Stimulated activated CD4-positive, alpha-beta T cell treated with anti-CD3 and anti-CD28 coated beads, Interleukin-1b, Interleukin-23, amount 100 ng/mL, for 1 hour (primary cell): ENCODE data around the gene VPS52.

Experiments used
- DNase-seq, 2 donors: peaks; one replicate each; pipeline ENCODE4 v3.0.0-alpha.2; 2020; ENCODE audit warnings: low read depth in 2 of 2

The VPS52 gene, protein sequence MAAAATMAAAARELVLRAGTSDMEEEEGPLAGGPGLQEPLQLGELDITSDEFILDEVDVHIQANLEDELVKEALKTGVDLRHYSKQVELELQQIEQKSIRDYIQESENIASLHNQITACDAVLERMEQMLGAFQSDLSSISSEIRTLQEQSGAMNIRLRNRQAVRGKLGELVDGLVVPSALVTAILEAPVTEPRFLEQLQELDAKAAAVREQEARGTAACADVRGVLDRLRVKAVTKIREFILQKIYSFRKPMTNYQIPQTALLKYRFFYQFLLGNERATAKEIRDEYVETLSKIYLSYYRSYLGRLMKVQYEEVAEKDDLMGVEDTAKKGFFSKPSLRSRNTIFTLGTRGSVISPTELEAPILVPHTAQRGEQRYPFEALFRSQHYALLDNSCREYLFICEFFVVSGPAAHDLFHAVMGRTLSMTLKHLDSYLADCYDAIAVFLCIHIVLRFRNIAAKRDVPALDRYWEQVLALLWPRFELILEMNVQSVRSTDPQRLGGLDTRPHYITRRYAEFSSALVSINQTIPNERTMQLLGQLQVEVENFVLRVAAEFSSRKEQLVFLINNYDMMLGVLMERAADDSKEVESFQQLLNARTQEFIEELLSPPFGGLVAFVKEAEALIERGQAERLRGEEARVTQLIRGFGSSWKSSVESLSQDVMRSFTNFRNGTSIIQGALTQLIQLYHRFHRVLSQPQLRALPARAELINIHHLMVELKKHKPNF

DNA sequence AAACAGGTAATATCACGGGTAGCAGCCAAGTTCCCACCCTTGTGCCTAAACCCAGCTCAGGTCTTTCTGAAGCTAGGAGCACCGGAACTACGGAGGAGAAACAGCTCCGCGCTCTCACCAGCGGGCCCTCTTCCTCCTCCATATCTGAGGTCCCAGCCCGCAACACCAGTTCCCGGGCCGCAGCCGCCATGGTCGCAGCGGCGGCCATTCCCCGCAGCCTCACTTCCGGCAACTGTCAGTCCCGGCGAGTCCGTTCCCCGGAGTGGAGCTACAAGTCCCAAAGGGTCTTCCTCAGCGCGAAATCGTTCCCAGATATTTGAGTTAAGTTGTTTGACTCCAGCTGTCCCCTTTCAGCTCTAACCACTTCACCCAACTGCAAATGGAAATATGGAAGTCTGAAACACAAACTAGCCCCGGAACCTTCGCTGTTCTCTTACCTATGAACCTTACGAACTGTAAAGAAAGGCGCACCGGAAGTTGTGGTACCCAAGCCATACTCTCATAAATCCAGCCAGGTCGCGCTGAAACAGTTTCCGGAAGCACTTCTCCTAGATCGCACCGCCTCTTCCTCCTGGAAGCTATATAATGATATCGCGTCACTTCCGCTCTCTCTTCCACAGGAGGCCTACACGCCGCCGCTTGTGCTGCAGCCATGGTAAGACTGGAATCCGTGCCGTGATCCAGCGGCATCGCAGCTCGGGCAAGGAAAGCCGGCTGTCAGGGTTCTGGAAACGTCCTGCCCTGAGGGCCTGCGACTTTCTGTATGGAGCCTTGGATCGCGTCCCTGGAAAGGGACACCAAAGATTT lies at the start of gene VPS52, which contains the start of gene RPS18:
VPS52 (minus strand) TSS at position 409 of the 807 bp plus-strand sequence; CDS start at position 208, 201 bp downstream.
RPS18 (plus strand) TSS at position 608 of the 807 bp plus-strand sequence; CDS start at position 653, 45 bp downstream.
- peak; percentile 72 to 86 for DNase-seq

GRCh38 chr6:33321227-33321626 lies 49.6 kb upstream of the VPS52 start:
- DNase-seq = no peak

- DNase-seq = no peak
Observed at GRCh38 chr6:33320315-33321181, 48.9 kb upstream of the VPS52 start.

DNA sequence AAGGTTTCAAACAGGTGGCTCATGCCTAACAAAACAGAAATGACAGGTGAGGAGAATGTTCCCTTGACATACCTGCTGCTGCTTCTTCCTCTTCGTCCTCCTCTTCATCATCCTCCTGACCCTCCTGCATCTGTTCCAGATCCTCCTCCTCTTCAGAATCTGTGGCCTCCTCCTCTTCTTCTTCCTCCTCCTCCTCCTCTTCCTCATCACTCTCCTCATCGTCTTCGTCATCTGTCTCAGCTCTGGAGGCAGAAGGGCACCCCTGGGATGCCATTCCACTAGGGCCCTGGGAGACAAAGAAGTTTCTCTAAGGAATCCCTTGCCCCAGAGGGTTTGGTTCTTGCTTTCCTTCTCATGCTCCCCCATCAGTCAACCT lies 48.3 kb upstream of the VPS52 start:
- DNase-seq = no peak

DNA sequence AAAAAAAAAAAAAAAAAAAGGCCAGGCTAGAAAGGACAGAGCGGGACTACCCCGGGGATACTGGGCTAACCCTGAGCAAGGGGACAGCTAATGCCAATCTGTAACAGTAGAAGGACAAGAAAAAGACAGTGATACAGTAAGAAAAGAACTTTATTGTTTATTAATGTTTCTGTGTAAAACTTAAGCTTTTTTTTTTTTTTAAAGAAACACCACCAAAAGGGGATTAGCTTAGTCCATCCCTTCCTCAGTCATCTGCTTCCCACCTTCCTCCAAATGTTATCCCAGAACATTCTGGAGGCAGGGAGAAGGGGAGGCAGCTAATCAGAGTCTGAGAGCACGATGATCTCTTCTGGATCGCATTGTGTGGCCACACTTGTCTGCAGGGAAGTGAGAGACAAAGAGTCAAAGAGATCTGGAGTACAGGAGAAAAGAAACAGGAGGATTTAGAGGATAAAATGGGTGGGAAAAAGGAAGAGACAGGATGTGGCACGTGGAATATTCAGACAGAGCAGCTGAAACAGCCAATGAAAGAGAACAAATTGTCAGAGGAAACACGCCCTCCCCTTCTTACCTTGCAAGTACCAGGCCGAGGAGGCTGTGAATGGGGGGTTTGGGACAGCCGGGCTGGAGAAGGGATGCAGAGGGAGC lies 46.9 kb upstream of the VPS52 start:
- DNase-seq = no peak

DNA sequence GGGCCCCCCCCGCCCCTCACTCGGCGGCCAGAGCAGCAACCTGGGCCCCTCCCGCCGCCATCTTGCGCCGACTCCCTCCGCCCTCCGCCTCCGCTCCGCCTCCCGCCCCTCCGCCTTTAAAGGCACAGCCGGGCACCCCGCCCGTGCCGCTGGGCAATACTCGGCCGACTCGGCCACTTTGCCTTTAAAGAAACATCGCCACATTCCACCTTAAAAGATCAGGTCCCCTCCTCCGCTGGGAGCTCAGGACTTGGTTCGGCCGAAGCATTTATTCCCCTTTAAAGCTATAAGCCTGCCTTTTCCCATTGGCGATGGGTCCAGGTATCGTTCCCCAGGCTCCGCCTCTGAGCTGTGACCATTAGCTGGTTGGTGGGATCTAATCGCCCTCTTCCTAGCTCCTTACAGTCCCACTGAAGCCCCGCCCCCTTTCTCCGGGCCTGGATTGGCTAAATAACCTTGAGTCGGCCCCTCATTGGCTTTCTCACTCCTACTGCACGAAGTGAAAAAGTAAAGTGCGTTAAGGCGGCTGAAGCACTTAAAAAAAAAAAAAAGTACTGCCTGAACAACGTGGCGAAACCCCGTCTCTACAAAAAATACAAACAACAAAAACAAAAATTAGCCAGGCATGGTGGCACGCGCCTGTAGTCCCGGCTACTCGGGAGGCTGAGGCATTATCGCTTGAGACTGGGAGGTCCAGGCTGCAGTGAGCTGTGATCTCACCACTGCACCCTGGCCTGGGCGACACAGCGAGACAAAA lies 46.2 kb upstream of the VPS52 start, which contains the start of gene ZBTB22:
ZBTB22 (minus strand) TSS at position 76 of the 757 bp plus-strand sequence. CDS start 828 bp downstream, outside the sequence.
- DNase-seq = peak; percentile 88 to 89

GRCh38 chr6:33317419-33317668 lies 45.7 kb upstream of the VPS52 start:
- peak in 1 of 2 donors; percentile 23 for DNase-seq

GRCh38 chr6:33316603-33317418 lies 45.1 kb upstream of the VPS52 start:
- DNase-seq = no peak

GRCh38 chr6:33315793-33316602 lies 44.3 kb upstream of the VPS52 start:
- no peak for DNase-seq

GRCh38 chr6:33314943-33315792 lies 43.5 kb upstream of the VPS52 start:
- DNase-seq = no peak

DNA sequence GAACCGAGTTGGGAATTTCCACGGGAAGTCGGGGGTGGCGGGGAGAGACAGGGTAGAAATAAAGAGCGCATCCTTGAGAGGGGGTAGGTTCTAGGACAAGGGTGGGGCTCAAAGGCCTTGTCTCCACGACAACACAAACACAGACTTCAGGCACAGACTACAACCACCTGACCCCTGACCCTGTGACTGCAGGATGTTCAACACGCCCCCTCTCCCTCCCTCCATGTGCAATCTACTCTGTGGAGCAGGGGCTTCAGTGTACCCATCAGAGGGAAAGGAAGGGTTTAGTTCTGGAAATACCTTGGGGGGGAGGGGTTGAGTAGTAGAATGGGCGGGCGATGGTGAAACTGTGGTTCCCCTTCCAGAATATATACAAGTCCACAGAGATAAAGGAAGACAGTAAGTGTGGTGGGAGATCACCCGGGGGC lies 42.9 kb upstream of the VPS52 start:
- peak; percentile 42 for DNase-seq

DNA sequence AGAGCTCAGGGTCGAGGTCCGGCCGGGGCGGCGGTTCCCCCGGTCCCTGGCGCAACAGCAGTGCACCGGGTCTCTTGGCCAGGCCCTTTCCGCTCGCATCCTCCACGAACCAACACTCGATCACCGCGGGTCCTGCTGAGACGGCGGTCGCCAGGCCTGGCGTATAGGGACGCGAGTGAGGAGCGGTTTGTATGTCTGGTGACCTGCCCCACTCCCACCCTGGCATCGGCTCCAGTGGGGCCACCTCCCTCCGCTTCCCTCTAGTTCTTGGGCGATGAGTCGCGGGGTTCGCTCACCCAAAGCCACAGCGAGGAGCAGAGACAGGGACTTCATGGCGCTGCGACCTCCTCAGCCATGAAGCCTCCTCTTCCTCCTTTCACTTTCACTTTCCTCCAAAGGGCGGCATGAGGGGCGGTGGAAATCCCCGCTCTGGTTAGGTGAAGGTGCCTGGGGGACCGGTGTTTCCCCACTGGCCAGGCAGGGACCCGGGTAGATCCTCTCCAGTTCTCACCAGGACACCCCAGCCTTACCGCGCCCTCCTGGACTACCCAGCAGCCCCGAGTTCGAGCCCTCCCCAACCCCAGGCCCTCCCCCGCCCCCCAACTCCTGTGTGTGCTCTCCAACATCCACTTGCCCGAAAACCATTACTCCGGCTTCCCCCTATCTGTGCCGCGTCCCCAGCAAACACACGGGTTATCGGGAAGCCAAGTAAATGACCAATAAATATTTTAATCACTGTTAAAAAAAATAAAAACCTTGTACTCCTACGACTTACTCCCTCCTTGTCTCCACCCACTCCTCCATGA lies 42.2 kb upstream of the VPS52 start, which contains the start of gene TAPBP:
TAPBP (minus strand) TSS at position 370 of the 806 bp plus-strand sequence; CDS start at position 333, 37 bp downstream.
- peak; percentile 62 for DNase-seq

- DNase-seq = no peak
Observed at GRCh38 chr6:33313105-33313708, 41.5 kb upstream of the VPS52 start.

DNA sequence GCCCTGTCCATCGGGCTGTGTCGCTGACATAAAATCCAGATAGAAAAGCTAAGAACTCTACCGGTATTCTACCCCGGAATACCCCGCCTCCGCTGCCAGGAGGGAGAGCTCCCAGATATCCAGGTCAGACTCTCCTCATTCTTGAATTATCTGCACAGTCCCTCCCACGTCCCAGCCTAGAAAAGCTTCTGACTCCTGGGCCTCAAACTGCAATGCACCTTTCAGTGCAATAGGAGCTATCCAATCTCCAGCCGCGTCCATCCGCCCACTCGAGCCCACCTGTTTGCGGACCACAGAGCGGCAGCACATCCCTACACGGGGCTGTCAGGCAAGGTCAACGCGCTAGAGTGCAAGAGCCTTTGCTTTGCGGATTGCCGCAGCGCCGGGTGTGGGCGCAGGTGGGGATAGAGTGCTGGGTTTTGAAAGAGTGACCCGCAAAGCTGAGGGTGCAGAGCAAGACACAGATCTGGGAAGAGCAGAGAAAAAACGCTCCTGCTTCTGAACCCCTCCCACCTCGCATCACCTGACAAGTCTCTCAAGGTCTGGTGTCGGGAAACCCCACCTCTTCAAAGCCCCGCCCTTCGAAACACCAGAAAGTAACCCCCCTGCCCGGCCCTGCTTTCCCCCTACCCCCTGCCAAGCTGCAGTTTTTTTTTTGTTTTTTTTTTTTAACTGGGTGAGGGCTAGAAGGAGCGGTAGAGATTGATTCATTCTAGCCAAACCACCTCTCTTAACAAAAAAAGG lies 40.9 kb upstream of the VPS52 start:
- peak; percentile 56 to 65 for DNase-seq

GRCh38 chr6:33306356-33306755 lies 34.7 kb upstream of the VPS52 start:
- no peak for DNase-seq
